GF-D8 (cell line): ENCODE data around the gene UBE3C.

Source experiments
- DNase-seq: peaks from one replicate; lab custom pipeline; 2025; lab: John Stamatoyannopoulos, UW

Gene UBE3C

GRCh38 chr7:157177333-157177982 is 38.7 kb downstream of the UBE3C start:
- no peak for DNase-seq

GRCh38 chr7:157177983-157178381 is 39.3 kb downstream of the UBE3C start:
- no peak for DNase-seq

GRCh38 chr7:157183832-157184231 is 45.1 kb downstream of the UBE3C start:
- DNase-seq, result no peak

- DNase-seq, result no peak
Measured at GRCh38 chr7:157188091-157188665, 49.5 kb downstream of the UBE3C start.

- no peak for DNase-seq
Measured at GRCh38 chr7:157189405-157189804, 50.7 kb downstream of the UBE3C start.

- no peak for DNase-seq
Measured at GRCh38 chr7:157192861-157193260, 54.1 kb downstream of the UBE3C start.

- no peak for DNase-seq
Measured at GRCh38 chr7:157193274-157193673, 54.5 kb downstream of the UBE3C start.

- DNase-seq, result no peak
Measured at GRCh38 chr7:157194948-157195347, 56.2 kb downstream of the UBE3C start.

- no peak for DNase-seq
Measured at GRCh38 chr7:157195868-157196267, 57.1 kb downstream of the UBE3C start.

GRCh38 chr7:157204134-157204533 is 65.4 kb downstream of the UBE3C start:
- DNase-seq, result no peak

- DNase-seq, result no peak
Measured at GRCh38 chr7:157205438-157205837, 66.7 kb downstream of the UBE3C start.

- DNase-seq, result no peak
Measured at GRCh38 chr7:157208571-157209413, 70.1 kb downstream of the UBE3C start.

- no peak for DNase-seq
Measured at GRCh38 chr7:157210682-157211081, 72.0 kb downstream of the UBE3C start.

GRCh38 chr7:157211690-157212089 is 73.0 kb downstream of the UBE3C start:
- no peak for DNase-seq

- DNase-seq, result no peak
Measured at GRCh38 chr7:157219154-157219553, 80.4 kb downstream of the UBE3C start.

- no peak for DNase-seq
Measured at GRCh38 chr7:157220916-157221569, 82.3 kb downstream of the UBE3C start.

- DNase-seq, result no peak
Measured at GRCh38 chr7:157222687-157223086, 84.0 kb downstream of the UBE3C start.

- DNase-seq, result peak; percentile 5
Measured at GRCh38 chr7:157224627-157225026, 85.9 kb downstream of the UBE3C start.

GRCh38 chr7:157228864-157229422 is 90.2 kb downstream of the UBE3C start:
- no peak for DNase-seq

- no peak for DNase-seq
Measured at GRCh38 chr7:157233677-157234076, 95.0 kb downstream of the UBE3C start.

GRCh38 chr7:157234271-157234670 is 95.5 kb downstream of the UBE3C start:
- no peak for DNase-seq
